Measurements from ENCODE around the gene OR5L2. TPM values are rescaled to one million over a fixed set of nuclear protein-coding genes. Genes with fewer than 3 reads are reported as not detected.

OR5L2 gene
- total RNA-seq, 1 donor from 2014 or later = not detected

DNA sequence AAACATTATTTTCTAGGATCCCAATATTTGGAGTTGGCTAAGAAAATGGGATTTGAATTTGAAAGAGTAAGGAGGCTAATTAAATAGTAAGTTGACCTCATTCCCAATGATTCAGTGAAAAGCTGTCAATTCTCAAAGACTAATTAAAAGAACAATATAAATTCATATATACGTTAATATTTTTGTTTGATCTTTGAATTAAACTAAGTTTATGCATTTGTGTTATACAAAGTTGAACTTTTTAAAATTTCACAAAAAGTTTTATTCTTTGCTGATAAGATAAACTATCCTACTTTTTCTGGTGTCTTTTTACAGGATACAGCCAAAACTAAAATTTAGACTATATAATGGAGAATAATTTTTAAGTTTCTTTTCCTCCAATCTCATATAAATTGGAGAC lies 16.0 kb upstream of the OR5L2 start, which contains the start of gene OR5L1:
Gene OR5L1 (plus strand): TSS at position 301 of the 400 bp plus-strand sequence. CDS start 100 bp downstream, outside the sequence.
- H3K4me3 ChIP-seq = no peak within 1 kb of the TSS
- intact Hi-C loops (cut with micrococcal nuclease) = no loop called here
- peaks cover 20% of the 10 kb centered on the region for H3K9me3 ChIP-seq (replicated peaks)
- no peaks in the 10 kb centered on the region for H3K27me3 ChIP-seq (ENCODE audit: low read depth)
- DNase-seq = no peak
- H3K4me1 ChIP-seq = no peaks in the 10 kb centered on the region
- H3K27ac ChIP-seq (replicated peaks) = no peak within 1 kb of the TSS
- H3K36me3 ChIP-seq = no peaks in the 10 kb centered on the region
- TF ChIP-seq, protein P1, sequence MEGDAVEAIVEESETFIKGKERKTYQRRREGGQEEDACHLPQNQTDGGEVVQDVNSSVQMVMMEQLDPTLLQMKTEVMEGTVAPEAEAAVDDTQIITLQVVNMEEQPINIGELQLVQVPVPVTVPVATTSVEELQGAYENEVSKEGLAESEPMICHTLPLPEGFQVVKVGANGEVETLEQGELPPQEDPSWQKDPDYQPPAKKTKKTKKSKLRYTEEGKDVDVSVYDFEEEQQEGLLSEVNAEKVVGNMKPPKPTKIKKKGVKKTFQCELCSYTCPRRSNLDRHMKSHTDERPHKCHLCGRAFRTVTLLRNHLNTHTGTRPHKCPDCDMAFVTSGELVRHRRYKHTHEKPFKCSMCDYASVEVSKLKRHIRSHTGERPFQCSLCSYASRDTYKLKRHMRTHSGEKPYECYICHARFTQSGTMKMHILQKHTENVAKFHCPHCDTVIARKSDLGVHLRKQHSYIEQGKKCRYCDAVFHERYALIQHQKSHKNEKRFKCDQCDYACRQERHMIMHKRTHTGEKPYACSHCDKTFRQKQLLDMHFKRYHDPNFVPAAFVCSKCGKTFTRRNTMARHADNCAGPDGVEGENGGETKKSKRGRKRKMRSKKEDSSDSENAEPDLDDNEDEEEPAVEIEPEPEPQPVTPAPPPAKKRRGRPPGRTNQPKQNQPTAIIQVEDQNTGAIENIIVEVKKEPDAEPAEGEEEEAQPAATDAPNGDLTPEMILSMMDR (IDR thresholded peaks at IDR 0.05; ENCODE audit: borderline replicate concordance) = no peak

DNA sequence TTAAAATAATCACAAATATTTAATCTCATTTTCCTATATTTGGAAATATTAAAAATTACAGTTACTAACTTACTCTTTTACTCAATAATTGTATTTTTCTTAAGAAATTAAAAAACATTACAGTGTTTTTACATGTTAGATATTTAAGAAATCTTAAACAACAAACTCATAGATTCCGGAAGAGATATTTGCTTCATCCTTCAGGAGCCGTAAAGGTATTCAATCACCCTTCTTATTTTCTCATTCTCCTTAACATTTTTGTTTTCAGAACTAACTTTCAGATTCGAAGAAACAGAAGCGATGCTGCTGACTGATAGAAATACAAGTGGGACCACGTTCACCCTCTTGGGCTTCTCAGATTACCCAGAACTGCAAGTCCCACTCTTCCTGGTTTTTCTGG lies 7.7 kb upstream of the OR5L2 start, which contains the start of gene OR5D18:
Gene OR5D18 (plus strand): TSS at position 301 of the 400 bp plus-strand sequence. CDS start 0 bp downstream, at position 301.
- Histone ChIP-seq H3K9me3 (replicated peaks) (peaks cover 4% of the 10 kb centered on the region), H3K4me3 (no peak within 1 kb of the TSS), H3K4me1 (no peaks in the 10 kb centered on the region), H3K27ac (replicated peaks) (no peak within 1 kb of the TSS), H3K36me3 (no peaks in the 10 kb centered on the region), H3K27me3 (ENCODE audit: low read depth) (no peaks in the 10 kb centered on the region)
- DNase-seq = no peak
- intact Hi-C loops (cut with micrococcal nuclease) = no loop called here
- TF ChIP-seq, protein P1 (IDR thresholded peaks at IDR 0.05; ENCODE audit: borderline replicate concordance) = no peak

GRCh38 chr11:55838452-55838851 lies 11.4 kb downstream of the OR5L2 start, which contains the start of gene OR5D16:
TSS of gene OR5D16 (plus strand) at chr11:55838752. CDS start at chr11:55838752, 0 bp downstream.
- Histone ChIP-seq H3K36me3 (no peaks in the 10 kb centered on the region), H3K4me1 (no peaks in the 10 kb centered on the region), H3K27me3 (ENCODE audit: low read depth) (no peaks in the 10 kb centered on the region), H3K9me3 (replicated peaks) (peaks cover 15% of the 10 kb centered on the region), H3K4me3 (no peak within 1 kb of the TSS), H3K27ac (replicated peaks) (no peak within 1 kb of the TSS)
- no peak for DNase-seq
- TF ChIP-seq, protein P1 (IDR thresholded peaks at IDR 0.05; ENCODE audit: borderline replicate concordance) = no peak
- intact Hi-C loops (cut with micrococcal nuclease) = no loop called here

DNA sequence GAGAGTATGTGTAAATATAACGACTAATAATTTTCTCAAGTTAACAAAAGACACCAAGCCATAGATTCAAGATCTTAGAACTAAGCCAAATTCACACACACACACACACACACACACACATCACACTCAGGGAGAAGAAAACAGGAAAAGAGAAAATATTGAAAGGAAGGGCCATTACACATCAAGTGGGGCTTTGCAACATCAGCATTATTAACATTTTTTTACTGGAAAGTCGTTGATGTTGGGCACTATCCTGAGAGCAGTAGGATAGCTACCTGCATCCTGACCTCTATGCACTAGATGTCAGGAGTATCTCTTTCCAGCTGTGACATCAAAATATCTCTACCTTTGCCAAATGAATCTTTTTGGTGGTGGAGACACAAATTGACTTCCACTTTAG lies 20.4 kb downstream of the OR5L2 start:
- H3K27me3 ChIP-seq (ENCODE audit: low read depth) = no peaks in the 10 kb centered on the region
- intact Hi-C loops (cut with micrococcal nuclease) = no loop called here
- TF ChIP-seq, protein P1 (IDR thresholded peaks at IDR 0.05; ENCODE audit: borderline replicate concordance) = no peak
- H3K9me3 ChIP-seq (replicated peaks) = peaks cover 6% of the 10 kb centered on the region
- no peaks in the 10 kb centered on the region for H3K4me1 ChIP-seq
- H3K27ac ChIP-seq (replicated peaks) = no peak overlapping the region
- DNase-seq = no peak
- no peaks in the 10 kb centered on the region for H3K36me3 ChIP-seq
- H3K4me3 ChIP-seq = no peak overlapping the region

DNA sequence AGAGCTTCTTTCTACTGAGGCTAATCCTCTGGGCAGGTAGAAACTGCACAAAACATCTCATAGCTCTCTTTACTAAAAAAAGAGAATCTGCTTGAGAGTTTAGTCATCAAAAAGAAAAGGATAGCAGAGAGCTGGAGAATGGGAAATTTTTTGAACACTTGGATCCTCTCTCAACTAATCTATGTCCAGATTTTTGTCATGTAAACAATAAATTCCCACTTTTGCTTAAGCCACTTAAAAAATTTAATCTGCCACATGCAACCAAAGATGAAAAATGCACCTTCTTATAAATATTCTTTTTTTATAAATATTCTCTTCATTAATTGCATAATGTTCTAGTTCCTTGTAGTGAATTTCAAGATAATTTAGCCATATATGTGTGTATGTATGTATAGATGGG lies 22.0 kb downstream of the OR5L2 start:
- intact Hi-C loops (cut with micrococcal nuclease) = no loop called here
- Histone ChIP-seq H3K27ac (replicated peaks) (no peak overlapping the region), H3K36me3 (no peaks in the 10 kb centered on the region), H3K27me3 (ENCODE audit: low read depth) (no peaks in the 10 kb centered on the region), H3K4me3 (no peak overlapping the region), H3K4me1 (no peaks in the 10 kb centered on the region), H3K9me3 (replicated peaks) (no peaks in the 10 kb centered on the region)
- no peak for DNase-seq
- TF ChIP-seq, protein P1 (IDR thresholded peaks at IDR 0.05; ENCODE audit: borderline replicate concordance) = no peak

All from left ventricle myocardium inferior (tissue), 1 donor.